ENCODE results near the gene BLM. TPM values are rescaled to one million over a fixed set of nuclear protein-coding genes. Genes with fewer than 3 reads are reported as not detected.
"Not testable (repeated sequence)": the region's sequence is repeated elsewhere in the genome, so short reads cannot be mapped to it uniquely, and the experiment has no call there.

The BLM gene
- total RNA-seq, 1 experiment from 2014 or later: 18.1 TPM

- DNase-seq (ENCODE audit: low spot score): no peak
Observed at GRCh38 chr15:90735923-90736322, 18.8 kb downstream of the BLM start.

GRCh38 chr15:90740545-90740944 is 23.4 kb downstream of the BLM start:
- DNase-seq (ENCODE audit: low spot score): not testable (repeated sequence)

GRCh38 chr15:90742087-90742486 is 24.9 kb downstream of the BLM start:
- no peak for DNase-seq (ENCODE audit: low spot score)

GRCh38 chr15:90743407-90743806 is 26.3 kb downstream of the BLM start:
- DNase-seq (ENCODE audit: low spot score): no peak

GRCh38 chr15:90744759-90745402 is 27.7 kb downstream of the BLM start:
- no peak for DNase-seq (ENCODE audit: low spot score)

GRCh38 chr15:90749754-90750153 is 32.6 kb downstream of the BLM start:
- DNase-seq (ENCODE audit: low spot score): no peak

- DNase-seq (ENCODE audit: low spot score): no peak
Observed at GRCh38 chr15:90750186-90750585, 33.0 kb downstream of the BLM start.

GRCh38 chr15:90751300-90751825 is 34.2 kb downstream of the BLM start:
- DNase-seq (ENCODE audit: low spot score): no peak

GRCh38 chr15:90756916-90757315 is 39.8 kb downstream of the BLM start:
- no peak for DNase-seq (ENCODE audit: low spot score)

GRCh38 chr15:90757461-90757860 is 40.3 kb downstream of the BLM start:
- DNase-seq (ENCODE audit: low spot score): no peak

- no peak for DNase-seq (ENCODE audit: low spot score)
Observed at GRCh38 chr15:90760661-90761232, 43.6 kb downstream of the BLM start.

GRCh38 chr15:90761629-90762028 is 44.5 kb downstream of the BLM start:
- DNase-seq (ENCODE audit: low spot score): no peak

GRCh38 chr15:90762109-90762508 is 45.0 kb downstream of the BLM start:
- no peak for DNase-seq (ENCODE audit: low spot score)

GRCh38 chr15:90763366-90764099 is 46.4 kb downstream of the BLM start:
- no peak for DNase-seq (ENCODE audit: low spot score)

- DNase-seq (ENCODE audit: low spot score): no peak
Observed at GRCh38 chr15:90765531-90765930, 48.4 kb downstream of the BLM start.

GRCh38 chr15:90765966-90766365 is 48.8 kb downstream of the BLM start:
- no peak for DNase-seq (ENCODE audit: low spot score)

GRCh38 chr15:90769375-90769774 is 52.2 kb downstream of the BLM start:
- no peak for DNase-seq (ENCODE audit: low spot score)

GRCh38 chr15:90773485-90773884 is 56.3 kb downstream of the BLM start:
- DNase-seq (ENCODE audit: low spot score): no peak

GRCh38 chr15:90774731-90775514 is 57.8 kb downstream of the BLM start:
- DNase-seq (ENCODE audit: low spot score): peak; percentile 95

GRCh38 chr15:90780916-90781315 is 63.8 kb downstream of the BLM start:
- DNase-seq (ENCODE audit: low spot score): no peak

GRCh38 chr15:90782442-90782841 is 65.3 kb downstream of the BLM start:
- no peak for DNase-seq (ENCODE audit: low spot score)

GRCh38 chr15:90787881-90788280 is 70.7 kb downstream of the BLM start:
- peak; percentile 45 for DNase-seq (ENCODE audit: low spot score)

All from A172 (cell line).